Stimulated activated CD4-positive, alpha-beta T cell treated with anti-CD3 and anti-CD28 coated beads, Interleukin-12 subunit alpha, Interleukin-12 subunit beta, amount 100 ng/mL, for 48 hours (primary cell): ENCODE data around the gene MCTP1.

ENCODE experiments used
- DNase-seq, 3 donors: peaks; one replicate each; pipeline ENCODE4 v3.0.0-alpha.2; 2020; ENCODE audit warnings: low read depth in 2 of 3, low spot score in 1 of 3

The MCTP1 gene

DNA sequence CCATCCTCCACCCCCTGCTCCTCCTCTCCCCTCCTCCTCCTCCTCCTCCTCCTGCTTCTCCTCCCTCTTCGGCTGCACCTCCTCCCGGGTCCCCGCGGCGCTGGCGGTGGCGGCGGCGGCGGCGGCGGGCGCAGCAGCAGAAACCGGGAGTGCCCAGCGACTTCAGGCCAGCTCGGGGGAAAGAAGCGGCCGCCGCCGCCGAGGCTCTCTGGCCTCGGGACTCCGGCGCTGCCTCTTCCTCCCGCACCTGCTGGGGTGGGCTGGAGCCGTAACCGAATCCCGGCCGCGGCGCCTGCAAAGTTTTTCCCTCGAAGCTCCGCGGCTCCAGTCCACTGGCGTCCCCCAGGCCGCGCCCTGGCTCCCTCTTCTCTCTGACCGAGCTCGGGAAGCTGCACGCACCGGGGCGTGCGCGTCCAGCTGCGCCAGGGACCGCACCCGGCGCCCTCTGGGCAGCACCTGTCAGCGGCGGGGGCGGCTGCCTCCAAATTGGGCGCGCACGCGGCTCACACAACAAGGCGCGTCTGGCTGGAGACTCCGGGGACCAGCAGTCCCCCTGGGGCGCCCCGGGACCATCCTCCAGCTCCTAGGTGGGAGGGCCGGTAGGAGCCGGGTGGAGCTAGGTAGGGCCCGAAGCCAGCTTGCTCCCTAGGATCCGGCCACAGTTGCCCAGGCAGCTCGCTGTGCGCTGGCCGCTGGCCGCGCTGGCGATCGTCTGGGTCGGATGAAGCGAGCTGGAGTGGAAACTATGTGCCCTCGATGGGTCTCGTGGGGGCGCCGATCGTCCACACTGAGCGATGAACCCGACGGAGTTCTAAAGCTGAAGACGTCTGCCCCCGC lies at the start of gene MCTP1:
Gene MCTP1 (minus strand): TSS at position 523 of the 837 bp plus-strand sequence.
- DNase-seq = no peak

DNA sequence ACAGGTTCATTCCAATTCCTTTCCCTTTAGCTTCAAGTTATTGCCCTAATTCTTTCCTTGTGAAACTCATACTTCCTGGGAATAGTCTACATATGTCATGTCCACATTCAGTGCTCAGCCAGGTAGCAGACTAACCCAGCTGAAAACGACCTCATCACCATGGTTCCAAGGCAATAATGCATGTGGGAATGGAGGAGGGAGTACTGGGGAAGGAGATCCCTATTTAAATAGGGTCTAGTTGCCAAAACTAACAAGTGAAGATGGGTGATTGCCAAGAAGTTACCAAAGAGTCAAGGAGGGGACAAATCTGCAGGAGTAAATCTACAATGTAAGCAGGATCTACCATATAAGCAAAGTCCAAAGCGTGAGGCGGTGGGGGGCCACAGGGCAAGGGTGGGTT lies 47.3 kb upstream of the MCTP1 start:
- DNase-seq = no peak

DNA sequence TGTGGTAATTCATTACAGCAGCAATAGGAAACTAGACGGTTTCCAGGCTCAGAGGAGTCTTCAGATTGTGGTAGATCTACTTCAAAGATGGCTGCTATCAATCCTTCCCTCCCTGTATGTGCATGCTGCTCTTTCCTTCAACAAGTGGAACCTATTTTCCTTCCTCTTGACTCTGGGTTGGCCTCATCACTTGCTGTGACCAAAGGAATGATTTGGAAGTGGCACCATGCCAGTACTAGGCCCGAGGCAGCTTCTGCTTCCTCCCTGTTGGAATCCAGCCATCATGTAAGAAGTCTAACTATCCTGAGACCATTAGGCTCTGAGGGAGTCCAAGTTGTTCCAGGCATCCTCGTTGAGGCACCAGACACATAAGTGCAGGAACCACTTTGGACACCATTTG lies 46.5 kb upstream of the MCTP1 start:
- DNase-seq = no peak

DNA sequence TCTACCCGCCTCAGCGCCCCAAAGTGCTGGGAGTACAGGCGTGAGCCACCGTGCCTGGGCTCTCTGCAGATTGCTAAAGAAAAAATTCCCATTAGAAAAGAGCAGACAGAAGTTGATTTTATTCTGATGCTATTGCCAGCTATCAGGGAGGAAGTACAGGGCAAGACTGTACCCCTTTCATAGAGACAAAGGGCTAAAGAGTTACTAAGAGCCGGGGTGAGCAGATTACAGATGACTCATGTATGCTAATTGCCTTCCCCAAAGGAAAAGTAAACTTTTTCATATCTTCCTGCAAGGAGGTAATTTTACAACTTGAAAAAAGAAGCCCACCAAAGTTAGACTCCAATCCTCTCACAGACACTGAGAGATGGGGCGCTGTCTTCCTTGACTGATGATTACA lies 42.3 kb upstream of the MCTP1 start:
- DNase-seq = no peak

DNA sequence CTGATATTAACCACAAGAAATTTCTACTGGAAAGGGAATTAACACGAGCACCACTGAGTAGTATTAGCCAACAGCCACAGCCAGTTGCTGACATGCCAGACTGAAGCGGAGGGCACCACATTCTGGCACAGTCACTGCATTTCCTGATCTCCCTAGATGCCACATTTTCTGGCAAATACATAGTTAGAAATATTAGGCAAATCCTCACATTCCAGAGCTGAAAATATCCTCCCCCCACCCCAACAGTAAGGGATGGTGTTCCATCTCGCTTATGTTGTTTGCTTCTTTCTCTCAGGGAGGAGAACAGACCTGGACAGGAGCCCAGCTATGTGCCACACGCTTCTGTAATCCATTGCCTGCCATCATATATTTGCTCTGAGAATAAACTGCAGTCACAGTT lies 32.8 kb upstream of the MCTP1 start:
- DNase-seq = no peak

DNA sequence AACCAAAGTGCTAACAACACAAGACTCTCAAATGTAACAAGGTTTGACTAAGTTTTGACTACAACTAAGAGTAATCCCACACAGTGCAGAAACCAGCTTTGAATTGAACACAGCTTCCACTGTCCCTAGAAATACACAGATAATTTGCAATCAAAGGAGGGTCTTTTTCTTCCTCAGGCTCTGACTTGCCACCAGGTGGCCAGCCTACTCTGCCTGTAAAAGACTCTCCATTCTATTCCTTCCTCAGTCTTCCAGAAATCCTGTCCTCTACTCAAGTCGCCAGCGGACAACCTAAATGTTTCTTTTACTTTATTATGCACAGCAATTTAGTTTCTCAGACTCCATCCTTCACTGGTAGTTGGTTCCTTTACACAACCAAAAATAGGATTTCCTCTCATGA lies 32.2 kb upstream of the MCTP1 start:
- DNase-seq = no peak

DNA sequence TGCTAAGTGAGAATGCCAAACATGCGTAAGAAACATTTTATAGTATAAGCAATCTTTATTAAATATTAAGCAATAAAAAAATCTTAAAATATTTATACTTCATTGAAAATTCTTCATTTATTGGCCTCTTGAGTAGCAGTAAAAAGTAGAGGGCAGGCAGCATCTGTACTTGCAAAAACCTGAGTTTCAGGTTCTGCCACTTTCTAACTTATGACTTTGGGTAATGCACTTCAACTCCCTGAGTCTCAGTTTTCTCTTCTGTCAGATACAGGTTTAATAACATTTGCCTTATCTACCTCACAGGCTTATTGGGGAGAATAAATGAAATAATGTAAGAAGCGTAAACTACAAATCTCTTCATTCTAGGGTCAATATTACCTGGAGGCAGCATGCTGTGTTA lies 19.8 kb upstream of the MCTP1 start:
- DNase-seq = no peak

DNA sequence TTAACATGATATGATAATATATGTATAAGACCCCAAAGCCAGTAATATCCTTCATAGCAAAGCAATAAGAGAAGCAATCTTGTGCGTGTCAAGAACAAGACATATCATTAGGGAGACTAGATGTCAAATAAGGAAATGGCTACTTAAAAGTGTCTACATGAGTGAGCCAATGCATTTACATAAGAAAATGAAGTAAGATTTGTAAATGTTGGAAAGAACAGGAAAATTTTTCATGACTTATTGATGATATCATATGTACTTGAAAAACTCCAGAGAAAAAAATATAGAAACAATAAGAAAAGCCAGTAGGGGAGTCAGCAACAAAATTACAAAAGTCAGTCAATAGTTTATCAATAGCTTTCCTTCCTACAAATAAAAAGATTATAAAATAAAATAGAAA lies 13.8 kb upstream of the MCTP1 start:
- DNase-seq = no peak

DNA sequence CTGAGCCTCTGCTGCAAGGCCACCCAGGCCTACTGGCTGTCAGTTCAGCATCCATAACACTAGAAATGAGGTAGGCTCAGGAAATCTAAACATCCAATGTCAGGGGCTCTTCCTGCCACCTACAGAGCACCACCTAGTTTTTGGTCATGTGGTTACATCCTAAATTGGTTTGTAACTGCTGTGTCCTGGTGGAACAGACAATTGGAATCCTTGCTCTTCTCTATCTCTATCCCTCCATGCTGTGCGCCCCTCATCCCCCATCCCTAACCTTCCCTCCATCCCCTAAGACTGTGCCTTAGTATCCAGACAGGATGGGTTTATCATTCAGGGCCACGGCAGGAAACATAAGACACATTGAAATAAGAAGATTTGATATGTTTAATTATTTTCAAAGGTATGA lies 11.4 kb upstream of the MCTP1 start:
- DNase-seq = no peak

DNA sequence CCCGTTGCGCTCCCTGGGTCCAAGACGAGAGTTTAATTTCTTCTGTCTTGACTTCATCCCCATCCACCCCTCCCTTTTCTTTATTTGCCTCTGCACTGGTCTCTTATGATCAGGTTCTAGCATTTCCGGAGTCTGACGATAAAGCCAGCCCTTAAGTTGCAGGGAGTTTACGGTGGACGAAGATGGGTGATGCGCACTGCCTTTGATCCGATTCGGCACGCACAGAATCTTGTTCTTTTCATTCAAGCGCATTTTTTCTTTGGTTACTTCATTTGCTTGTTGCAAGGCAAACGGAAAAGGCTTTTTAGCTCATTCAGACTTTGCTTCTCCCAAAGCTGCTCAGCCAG lies 488 bp upstream of the MCTP1 start:
- no peak for DNase-seq

DNA sequence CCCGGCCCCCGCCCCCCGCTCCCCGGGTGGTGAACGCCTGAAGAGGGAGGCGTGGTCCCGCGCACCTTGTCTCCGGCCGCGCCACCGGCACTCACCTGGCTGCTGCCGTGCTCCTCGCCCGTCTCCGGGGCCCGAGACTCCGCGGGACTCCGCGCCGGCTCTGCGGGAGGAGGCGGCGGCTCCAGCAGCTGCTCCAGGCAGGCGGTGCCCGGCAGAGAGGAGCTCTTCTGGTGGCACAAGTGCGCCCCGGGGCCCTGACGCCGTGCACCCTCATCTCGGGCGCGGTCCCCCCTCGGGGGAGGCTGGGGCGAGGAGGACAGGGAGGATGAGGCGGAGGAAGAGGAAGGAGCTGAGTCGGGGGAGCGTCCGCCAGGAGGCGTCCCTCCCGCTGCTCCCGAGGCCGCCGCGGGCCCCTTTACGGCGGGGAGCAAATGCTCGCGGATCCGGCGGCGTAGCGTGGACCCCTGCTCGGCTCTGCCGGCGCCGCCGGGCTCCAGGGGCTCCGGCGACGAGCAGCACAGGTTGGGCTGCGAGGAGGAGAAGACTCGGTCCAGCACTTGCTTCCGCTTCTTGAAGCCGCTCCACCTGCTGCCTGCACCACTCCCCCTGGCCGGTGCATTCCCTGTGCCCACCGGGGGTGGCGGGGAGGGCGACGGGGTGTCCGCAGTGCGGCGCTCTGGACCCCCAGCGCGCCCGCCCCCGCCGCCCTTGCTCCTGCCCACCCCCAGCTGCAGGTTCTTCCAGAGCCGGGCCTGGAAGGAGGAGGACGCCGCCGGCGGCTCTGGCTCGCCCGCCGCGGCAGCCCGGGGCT lies 928 bp downstream of the MCTP1 start:
- peak in 1 of 3 donors; percentile 2 for DNase-seq

DNA sequence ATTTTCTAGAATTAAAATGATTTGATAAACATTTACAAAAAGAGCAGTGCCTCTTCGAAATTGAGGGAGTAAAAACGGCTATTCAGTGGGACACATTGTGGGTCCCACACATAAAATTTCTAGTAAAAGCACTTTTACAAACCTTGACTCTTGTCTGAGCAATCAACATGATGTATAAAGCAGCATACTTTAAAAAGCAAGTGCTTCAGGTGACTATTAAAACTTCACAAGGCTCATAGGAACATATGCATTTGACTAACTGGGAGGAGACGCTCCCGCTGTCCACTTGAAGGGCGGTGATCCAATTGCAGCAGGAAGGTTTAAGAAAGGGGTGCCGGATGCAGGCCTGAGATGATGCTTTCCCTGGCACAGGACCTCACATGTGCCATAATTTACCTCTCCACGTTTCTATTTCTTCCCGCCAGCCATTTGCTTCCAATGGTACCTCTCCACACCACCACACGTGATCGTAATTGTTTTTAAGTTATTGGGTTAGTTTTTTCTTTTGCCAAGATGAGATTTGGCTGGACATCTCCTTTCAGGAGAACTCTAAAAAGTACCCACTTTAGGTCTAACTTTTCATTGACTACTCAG lies 1.8 kb downstream of the MCTP1 start:
- DNase-seq = no peak

DNA sequence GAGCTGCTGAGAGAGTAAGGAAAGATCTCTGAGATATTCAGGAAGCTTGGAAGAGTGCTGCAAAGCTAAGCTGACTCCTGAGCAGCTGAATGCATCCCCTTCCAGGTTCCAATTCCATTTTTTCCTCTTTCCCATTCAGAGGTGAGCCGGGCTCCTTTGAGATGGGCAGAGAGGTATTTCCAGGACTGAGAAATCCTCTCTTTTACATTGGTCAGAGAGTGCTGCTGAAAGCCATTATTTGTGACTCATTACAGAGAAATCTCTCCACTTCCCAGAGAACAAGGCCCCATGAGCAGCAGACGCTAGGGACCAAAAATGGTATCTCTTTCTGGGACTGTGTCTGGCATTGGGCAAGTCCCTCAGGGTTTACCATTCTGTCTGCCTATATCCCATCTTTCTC lies 3.7 kb downstream of the MCTP1 start:
- DNase-seq = no peak

DNA sequence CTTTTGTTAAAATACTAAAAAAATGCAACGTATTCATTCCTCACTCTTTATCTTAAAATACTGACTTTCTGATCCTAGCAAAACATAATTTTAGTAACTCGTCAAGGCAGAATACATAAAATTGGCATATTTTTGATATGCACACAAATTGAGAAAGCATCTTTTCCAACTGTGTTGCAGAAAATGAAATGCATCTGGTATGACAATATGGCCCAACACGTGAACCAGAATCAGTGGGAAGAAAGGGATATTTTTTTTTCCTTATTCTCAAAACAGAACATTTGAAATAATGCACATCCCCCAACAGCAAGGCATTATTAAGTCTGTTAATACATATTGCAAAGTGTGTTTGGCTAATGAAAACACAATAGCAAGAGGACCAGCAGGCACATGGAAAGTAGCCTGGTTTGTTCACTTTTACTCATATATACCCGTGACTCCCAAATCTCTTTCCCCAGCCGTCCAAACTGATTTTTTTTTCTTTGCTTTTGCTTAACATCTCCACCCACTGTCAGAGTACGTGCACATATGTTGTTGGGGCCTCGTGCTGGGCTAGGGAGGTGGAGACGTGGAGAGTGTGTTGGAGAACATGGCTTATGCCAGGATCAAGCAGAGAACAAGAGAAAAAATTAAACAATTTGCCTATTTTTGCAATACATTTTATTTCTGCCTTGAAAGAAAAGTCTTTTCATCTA lies 4.3 kb downstream of the MCTP1 start:
- no peak for DNase-seq

DNA sequence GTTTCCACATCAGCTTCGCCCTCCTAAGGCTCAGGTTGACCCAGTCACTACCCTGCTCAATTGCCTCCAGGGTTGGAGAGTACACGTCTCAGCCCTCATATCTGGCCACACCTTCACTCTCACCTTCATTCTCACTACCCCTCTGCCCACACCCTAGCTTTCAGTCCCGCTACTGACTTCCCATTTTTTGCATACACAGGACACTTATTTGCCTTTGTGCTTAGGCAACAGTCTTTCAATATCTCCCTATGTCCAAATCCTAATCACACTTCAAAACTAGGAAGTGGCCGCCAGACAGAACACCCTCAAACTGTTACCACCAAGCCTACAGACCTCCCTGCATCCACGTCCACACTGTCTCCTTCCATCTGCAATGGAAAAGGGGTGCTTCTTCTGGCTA lies 10.9 kb downstream of the MCTP1 start:
- DNase-seq = no peak

DNA sequence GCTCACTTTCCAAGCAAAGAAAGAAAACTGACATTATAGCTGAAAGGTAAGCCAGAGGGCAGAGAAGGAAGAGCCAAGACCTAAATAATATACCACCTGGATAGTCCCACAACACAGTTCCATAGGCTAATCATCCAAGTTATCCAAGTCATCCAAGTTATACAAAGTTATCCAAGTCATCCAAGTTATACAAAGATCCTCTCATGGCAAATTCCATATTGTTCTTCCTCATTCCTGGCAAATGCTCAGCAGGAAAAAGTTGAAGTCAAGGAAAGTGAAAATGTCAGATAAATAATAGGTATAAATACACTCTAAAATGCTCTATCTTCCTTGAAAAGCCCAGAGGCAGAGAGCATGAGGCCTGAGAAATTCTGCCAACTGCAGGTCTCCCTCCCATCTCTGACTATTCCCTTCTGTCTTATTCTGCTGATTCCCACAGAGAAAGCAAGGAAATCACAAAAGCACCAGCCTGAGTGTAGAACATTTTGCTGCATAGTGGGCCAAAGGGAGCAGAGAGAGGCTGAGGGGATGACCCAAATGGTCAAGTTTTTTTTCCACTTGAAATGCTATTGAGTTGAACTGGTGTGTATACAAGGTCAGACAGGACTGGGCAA lies 12.5 kb downstream of the MCTP1 start:
- no peak for DNase-seq

DNA sequence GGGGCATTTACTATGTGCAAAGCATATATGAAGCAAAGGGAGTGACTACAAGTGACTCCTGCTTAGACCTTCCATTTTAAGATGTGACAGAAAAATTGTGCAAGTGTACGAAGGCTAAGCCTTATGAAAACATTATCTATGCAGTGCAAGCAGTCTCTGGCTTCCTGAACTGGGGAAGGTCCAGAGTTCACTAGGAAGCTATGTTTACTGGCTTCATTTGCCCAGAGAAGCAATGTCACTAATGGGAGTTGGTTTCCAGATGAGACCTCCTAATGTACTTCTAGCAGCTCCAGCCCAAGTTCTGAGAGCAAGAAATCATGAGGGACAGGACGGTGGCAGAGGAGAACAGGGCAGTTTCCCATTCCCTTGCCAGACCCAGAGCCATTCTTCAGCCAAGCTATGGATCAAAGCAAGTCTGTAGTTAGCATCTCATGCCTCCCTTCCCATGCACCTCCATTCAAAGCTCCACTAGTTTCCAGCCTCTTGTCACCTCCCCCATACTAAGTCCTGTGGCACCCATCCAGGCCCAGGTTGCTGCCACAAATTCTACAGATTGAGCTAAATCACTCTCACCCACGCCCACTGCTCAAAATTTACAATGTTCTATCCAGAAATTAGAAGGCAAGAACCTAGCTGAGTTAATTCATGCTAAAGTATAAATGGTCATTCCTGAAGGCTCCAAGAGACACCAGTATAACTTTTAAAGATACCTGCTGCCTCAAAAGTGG lies 21.8 kb downstream of the MCTP1 start:
- DNase-seq = no peak

DNA sequence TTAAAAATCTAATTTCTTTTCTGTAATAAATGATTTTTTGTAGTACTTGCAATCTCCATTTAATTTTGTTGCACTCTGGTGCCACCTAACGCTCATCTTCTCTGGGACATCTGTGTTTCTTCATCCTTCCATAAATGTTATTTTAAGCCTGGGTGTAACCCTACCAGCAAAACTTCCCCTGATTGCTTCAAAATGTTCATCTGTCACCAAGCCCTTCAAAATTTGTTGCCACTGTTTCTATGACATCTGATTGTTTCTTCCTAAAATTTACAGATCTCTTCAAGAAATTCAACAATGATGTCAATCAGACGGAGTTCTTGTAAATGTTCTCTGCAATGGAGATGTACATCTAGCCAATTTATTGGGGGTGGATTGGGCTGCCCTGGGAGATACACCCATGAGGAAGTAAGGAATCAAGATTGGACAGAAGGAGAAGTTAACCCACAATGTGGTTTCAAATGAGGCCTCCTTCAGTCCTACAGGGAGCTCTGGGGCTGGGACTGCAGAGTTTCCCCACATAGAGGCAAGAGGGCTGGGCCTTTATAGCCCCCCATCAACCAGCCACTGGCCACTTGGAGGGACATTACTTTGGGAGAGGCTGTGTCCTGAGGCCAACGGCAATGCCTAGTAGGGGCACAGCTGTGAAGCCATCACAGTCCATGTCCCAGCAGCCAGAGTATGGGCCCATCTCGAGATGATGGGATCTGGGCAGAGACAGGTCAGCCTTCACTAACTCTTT lies 23.3 kb downstream of the MCTP1 start:
- DNase-seq = no peak

DNA sequence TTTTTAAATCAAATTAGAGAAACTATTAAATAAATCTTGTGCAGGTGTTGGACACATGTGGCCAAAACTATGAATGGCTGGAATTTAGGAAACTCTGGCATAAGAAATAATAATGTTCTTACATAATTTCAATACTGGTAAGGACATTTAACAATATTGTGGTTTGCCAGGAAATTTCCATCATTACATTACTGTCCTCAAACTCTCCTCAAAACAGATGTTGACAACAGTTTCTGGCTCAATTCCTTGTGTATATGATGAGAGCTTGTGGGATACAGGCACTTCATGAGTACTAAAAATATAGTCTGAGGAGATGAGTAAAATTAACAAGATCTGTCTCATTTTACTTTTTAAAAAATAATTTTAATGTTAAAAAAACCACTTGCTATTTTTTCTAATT lies 27.9 kb downstream of the MCTP1 start:
- DNase-seq = no peak

DNA sequence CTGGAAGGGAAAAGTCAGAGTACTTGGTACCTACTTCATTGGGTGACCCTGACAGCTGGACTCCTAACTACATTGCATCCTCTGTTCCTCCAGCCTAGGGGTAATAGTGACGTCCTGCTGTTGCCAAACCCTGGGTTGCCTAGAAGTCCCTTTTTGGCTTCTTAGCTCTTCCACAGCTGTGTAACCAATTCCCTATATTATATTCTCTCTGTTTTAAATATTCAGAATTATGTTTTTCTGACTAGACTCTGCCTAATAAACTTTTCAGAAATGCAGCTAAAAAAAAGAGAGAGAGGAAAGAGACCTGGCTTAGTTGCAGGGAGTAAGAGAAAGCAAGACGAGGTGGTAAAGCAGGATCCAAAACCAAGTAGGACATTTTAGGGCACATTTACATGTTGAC lies 28.4 kb downstream of the MCTP1 start:
- no peak for DNase-seq
